Amygdala (tissue), 56 donors: Measurements from ENCODE around the gene ZNF770.

Experiments used
- DNase-seq, 56 donors: peaks; one replicate each; lab custom pipeline; 2025; lab: John Stamatoyannopoulos, UW

ZNF770 gene, protein sequence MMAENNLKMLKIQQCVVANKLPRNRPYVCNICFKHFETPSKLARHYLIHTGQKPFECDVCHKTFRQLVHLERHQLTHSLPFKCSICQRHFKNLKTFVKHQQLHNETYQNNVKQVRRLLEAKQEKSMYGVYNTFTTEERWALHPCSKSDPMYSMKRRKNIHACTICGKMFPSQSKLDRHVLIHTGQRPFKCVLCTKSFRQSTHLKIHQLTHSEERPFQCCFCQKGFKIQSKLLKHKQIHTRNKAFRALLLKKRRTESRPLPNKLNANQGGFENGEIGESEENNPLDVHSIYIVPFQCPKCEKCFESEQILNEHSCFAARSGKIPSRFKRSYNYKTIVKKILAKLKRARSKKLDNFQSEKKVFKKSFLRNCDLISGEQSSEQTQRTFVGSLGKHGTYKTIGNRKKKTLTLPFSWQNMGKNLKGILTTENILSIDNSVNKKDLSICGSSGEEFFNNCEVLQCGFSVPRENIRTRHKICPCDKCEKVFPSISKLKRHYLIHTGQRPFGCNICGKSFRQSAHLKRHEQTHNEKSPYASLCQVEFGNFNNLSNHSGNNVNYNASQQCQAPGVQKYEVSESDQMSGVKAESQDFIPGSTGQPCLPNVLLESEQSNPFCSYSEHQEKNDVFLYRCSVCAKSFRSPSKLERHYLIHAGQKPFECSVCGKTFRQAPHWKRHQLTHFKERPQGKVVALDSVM

DNA sequence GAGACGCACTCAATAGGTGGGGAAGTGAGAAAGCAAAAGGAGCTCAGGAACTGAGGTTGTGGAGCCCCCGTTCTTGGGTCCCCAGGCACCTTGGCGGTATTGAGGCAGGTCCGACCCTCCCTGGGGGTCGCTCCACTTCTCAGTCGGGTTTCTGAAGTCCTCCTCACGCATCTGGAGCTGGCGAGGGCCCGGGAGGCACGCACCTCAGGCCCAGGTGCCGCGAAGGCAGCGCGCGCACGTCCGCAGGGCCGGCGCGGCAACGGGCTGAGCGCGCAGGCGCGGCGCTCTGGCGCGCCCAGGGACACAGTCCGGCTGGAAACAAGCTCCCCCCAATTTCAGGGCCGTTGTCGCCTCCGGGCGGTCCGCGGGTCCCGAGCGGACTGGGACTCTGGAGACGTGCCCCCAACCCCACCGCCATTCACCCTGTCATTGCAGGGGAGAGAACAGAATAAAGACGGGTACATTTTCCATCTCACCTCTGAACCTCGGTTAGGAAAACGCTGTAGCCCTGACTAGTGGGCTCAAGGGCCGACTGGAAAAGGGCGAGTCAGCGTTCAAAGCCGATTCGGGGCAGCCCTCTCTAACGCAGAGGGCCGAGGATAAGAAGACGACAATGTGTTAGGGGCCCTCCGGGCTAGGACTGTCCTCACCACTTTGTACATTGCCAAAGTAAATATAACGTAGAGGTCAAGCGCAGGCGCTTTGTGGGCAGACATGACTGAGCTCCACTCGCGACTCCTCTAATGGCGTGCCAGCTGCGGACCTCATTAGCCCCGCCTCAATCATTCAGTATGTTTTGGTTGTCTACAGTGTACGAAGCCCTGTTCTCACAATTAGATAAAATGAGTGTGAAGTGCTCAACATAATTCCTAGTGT, at the start of gene ZNF770:
Gene ZNF770, minus strand, starts transcription at position 261 of the 876 bp plus-strand sequence. CDS start 4,853 bp downstream, outside the sequence.
- peak in 55 of 56 donors; percentile 29 to 88 (median 72) for DNase-seq

GRCh38 chr15:35028235-35028984, 40.3 kb upstream of the ZNF770 start:
- no peak for DNase-seq

GRCh38 chr15:35023804-35024203, 35.7 kb upstream of the ZNF770 start:
- DNase-seq: no peak

- DNase-seq: no peak
These were observed 32.9 kb upstream of the ZNF770 start for GRCh38 chr15:35020974-35021373.

- no peak for DNase-seq
These were observed 31.6 kb upstream of the ZNF770 start for GRCh38 chr15:35019404-35020327.

- DNase-seq: no peak
These were observed 26.2 kb upstream of the ZNF770 start for GRCh38 chr15:35014241-35014640.

- DNase-seq: no peak
These were observed 25.3 kb upstream of the ZNF770 start for GRCh38 chr15:35013370-35013769.

GRCh38 chr15:35007397-35007796, 19.3 kb upstream of the ZNF770 start:
- no peak for DNase-seq

- DNase-seq: no peak
These were observed 17.8 kb upstream of the ZNF770 start for GRCh38 chr15:35005933-35006332.

GRCh38 chr15:35003928-35004327, 15.8 kb upstream of the ZNF770 start:
- no peak for DNase-seq

DNA sequence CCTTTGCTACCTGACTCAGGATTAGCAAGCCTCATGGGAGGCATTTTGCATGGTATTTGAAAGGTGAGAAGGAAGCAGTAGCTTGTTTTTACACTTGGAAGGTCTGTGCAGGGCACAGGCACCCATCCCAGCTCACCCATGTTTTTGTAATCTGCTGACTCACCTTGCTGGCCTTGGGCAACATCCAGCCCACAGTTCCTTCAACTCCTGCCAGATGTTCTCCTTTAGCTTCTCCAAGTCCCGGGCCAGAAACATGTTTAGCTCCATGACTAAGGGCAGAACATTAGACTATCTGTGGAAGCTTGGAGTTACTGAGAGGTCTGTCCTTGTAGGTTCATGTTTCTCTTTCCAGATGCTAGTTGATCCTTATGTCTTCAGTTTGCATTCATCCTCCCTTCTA, 12.4 kb upstream of the ZNF770 start:
- no peak for DNase-seq

DNA sequence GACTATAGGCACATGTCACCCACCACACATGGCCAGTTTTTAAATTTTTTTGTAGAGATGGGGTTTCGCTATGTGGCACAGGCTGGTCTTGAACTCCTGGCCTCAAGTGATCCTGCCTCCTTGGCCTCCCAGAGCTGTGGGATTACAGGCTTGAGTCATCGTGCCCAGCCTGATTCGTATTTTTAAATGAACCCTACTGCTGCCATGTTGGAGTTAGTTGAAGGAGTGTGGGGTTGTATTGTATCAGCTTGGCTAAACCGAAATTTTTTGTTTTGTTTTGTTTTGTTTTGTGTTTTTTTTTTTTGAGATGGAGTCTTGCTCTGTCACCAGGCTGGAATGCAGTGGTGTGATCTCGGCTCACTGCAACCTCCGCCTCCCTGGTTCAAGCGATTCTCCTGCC, 11.8 kb upstream of the ZNF770 start:
- DNase-seq: no peak

DNA sequence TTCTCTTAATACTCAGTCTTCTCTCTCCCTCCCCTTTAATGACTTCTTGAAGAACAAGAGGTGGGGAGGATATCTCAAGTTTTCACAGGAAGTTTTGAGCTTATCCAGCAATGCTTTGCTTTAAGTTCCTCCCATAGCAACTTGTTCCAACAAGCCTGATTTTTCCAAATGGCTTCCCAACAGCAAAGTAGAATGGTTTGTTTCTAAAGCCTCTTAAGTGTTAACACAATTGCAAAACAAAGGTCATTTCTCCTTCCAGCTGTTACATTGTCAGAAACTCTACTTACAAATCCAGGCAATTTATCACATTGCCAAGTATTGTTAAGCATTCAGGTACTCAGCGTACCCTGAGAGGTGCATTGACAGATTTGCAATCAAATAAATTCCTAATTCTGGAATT, 6.8 kb upstream of the ZNF770 start:
- DNase-seq: no peak

GRCh38 chr15:34993877-34994276, 5.8 kb upstream of the ZNF770 start:
- DNase-seq: no peak

DNA sequence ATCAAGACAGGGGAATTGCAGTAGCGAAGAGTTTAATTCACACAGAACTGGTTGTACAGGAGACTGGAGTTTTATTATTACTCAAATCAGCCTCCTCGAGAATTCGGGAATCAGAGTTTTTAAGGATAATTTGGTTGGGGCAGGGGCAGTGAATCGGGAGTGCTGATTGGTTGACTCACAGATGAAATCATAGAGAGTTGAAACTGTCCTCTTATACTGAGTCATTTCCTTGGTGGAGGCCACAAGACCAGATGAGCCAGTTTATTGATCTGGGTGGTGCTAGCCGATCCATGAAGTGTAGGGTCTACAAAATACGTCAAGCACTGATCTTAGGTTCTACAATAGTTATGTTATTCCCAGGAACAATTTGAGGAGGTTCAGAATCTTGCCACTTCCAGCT, 5.3 kb upstream of the ZNF770 start:
- no peak for DNase-seq

DNA sequence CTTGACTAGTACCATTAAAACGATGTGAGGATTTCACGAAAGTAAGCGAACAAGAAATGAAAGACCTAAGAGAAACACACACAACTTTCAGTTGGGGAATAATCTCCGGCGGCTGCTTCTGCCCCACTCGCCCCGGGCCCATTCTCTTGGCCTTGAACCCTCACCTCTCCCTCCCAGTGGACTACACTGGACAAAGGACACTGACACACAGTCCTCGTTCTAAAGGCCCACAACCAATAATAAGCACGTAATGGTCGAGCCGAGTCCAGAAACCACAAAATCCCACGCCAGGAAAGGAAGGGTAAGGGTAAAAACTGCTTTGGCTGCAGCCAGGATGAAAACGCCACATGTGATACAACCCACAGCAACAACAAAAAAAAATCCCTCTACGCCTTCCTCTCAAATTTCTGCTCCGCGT, 469 bp downstream of the ZNF770 start:
- peak in 4 of 56 donors; percentile 20 to 55 (median 39) for DNase-seq

- DNase-seq: no peak
These were observed 1.2 kb downstream of the ZNF770 start for GRCh38 chr15:34986771-34987480.

GRCh38 chr15:34986326-34986725, 1.8 kb downstream of the ZNF770 start:
- DNase-seq: no peak
